ENCODE data around the gene RILP.

DNA sequence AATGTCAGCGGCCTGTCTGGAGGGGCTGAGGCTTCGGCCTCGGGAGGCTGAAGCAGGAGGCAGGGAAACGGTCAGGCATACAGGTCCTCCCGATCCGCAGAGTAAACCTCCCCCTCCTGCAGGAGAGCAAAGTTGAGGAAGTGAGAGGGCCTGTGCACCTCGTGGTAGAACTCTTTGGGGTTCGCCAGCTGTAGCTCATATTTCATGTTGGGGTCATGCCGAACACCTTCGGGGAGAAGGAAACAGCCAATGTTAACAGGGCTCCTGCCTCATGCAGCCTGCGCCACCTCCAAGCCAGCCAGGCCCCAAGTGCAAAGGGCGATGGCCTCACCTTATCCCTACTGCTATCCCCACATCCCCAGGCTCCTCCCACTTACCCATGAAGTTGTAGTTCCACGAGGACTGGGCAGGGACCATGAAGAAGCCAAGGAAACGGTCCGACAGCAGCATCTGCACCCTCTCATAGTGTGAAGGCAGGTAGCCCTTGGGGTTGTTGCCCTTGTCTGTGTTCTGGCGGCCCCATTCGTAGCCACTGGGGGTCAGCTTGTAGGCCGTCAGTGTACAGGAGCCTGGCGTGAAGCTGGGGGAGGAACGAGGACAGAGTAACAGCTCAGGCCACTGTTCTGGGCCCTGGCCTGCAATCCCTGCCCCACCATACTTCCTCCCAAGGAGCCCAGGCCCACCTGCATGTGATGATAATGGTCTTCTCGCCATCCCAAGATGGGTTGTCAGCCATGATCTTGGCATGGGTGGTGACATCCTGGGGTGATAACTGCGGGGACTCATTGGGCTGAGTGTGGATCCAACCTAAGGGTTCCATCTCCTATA, 1.3 kb upstream of the RILP start:
- TF ChIP-seq, protein P1, sequence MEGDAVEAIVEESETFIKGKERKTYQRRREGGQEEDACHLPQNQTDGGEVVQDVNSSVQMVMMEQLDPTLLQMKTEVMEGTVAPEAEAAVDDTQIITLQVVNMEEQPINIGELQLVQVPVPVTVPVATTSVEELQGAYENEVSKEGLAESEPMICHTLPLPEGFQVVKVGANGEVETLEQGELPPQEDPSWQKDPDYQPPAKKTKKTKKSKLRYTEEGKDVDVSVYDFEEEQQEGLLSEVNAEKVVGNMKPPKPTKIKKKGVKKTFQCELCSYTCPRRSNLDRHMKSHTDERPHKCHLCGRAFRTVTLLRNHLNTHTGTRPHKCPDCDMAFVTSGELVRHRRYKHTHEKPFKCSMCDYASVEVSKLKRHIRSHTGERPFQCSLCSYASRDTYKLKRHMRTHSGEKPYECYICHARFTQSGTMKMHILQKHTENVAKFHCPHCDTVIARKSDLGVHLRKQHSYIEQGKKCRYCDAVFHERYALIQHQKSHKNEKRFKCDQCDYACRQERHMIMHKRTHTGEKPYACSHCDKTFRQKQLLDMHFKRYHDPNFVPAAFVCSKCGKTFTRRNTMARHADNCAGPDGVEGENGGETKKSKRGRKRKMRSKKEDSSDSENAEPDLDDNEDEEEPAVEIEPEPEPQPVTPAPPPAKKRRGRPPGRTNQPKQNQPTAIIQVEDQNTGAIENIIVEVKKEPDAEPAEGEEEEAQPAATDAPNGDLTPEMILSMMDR (IDR thresholded peaks at IDR 0.05): no peak
- TF ChIP-seq POLR2A (IDR thresholded peaks at IDR 0.05): no peak

Data from tibial nerve (tissue), 3 donors.